Suppressor macrophage treated with lipopolysaccharide for 4 hours (primary cell): ENCODE results near the gene CDC123.
"Not testable (repeated sequence)": the region's sequence is repeated elsewhere in the genome, so short reads cannot be mapped to it uniquely, and the experiment has no call there.

ENCODE experiments used
- DNase-seq: peaks from one replicate; pipeline ENCODE4 v3.0.0-alpha.2; 2020

CDC123 gene

DNA sequence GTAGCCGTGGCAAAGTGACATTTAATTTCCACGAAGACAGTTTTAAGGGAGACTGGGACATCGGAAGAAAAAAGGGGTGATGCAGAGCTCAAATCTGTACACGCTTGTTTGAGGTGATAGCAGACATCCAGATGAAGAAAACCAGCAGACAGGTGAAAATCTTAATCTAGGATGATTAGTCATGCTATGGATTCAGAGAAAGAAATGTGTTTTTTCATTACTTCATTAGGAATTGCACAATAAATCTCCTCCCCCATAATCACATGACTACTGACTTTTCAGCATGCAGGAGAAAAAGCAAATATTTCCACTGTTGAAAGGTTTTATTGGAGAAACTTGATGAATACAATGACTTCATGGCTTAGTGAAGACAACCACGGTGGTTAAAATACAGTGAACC is 2.8 kb upstream of the CDC123 start:
- DNase-seq: peak; percentile 52

DNA sequence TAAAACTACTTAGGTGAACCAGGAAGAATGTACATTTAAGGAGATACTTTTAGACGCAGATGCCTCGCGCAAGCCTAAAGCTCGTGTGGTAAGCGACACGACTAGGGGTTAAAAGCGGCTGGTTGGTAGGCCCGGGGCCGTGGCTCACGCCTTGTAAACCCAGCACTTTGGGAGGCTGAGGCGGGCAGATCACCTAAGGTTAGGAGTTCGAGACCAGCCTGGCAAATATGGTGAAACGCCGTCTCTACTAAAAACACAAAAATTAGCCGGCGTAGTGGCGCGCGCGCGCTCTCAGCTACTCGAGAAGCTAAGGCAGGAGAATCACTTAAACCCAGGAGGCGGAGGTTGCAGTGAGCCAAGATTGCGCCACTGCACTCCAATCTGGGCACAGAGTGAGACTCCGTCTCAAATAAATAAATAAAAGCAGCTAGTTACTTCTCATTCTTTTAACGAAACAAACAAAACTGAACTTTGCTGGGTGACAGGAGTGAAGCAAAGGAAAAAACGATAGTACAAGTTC is 1.2 kb upstream of the CDC123 start:
- peak; percentile 22 for DNase-seq

DNA sequence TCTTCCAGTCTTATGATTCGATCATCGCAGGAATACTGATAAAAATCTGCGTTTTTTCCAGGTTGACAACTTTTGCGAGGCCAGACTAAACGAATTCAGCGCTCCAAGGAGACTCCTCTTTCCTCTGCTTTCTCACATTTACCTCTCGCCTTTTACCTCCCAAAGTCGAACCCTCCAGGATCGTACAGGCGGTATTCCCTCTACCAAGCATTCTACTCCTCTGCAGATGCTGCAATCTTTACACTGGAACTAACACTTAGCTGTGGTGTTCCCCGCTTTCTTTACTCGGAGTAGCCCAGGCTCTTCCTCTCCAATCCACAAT is 746 bp upstream of the CDC123 start:
- DNase-seq: no peak

DNA sequence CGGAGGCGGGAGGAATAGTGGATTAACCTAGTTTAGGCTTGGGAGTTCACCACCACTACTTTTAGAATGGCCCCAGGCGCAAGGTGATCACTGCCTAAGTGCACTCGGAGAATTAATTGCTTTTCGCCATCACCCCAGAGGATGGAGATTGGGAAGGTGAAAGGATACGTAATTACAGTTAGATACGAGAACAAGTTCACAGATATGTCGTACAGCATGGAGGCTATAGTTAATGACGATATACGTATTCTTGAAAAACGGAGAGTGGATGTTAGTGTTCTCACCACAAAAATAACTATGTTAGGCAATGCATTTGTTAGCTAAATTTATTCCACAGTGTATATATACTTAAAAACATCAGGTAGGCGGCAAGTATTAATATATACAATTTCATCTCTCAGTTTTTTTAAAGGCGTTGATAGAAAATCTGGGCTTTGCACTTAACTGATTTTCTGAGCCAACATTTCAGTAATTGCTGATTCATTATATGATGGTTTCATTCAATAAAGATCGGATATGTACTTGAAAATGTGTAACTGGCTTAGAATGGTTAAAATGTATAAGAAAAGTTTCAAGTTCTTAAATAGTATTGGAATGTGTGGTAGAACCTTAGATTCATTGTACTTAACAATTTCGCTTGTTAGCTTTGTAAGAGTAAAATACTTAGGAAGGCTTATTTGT is 683 bp downstream of the CDC123 start:
- DNase-seq: no peak

DNA sequence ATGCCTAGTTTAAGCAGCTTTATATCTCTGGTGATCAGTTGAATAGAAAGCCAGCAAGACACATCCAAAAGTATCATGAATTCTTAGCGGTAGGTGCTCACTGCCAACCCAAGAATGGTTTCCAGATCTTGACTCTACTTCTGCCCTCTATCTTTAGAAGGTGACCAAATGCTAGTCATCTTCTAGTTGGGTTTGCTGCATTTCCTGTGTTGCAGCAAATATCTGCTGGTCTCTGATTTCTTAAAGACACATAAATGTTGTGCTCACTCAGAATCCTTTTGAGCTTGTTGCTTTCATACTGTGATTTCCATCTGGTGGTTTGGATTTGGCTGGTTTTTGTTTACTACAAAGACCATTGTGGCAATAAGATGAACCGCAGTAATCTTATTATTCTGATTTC is 2.2 kb downstream of the CDC123 start:
- DNase-seq: no peak

DNA sequence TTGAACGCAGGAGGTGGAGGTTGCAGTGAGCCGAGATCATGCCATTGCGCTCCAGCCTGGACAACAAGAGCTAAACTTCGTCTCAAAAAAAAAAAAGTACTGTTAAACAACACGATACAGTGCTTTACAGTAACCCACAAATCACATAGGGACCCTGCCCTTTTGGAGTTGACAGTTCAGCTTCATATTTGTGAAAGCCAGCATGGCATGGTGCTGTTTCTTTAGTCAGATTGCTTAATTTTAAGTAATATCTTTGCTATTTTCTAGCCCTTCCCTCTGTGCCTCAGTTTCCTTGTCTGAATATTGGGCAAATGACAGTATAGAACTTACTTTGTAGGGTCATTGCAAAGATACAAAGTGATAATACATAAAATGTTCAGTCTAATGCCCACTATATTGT is 4.9 kb downstream of the CDC123 start:
- no peak for DNase-seq

DNA sequence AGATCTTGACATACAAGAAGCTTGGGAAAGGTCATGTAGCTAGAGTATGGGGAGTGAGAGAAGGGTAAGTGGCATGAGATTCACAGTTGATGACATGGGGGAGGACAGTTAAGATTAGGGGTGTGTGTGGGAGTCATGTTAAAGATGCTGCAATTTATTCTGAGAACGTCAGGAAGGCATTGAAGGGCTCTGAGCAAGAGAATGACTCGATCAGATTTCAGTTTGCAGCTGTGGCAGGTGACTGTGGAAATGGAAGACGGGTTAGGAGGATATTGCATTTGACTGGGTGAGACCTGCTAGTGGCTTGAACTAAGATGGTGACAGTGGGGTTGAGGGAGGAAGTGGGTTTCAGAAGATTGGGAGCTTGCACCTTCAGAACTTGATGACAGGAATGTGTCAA is 5.6 kb downstream of the CDC123 start:
- no peak for DNase-seq

DNA sequence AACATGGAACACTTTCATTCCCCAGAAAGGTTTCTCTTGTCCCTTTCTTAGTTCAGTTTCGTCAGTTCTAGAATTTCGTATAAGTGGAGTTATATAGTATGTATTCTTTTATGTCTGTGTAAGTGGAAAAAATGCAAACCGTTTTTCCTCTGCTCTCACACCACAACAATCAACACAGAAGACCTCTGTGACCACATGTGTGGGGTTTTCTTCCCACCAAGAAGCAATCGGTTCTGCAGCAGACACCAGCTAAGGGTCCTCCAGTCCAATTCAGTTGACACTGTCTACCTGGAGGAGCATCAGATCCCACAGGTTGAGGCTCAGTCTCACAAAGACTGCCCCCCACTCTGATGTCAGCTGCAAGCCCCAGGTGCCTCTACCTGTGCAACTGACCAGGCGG is 6.2 kb downstream of the CDC123 start:
- no peak for DNase-seq

DNA sequence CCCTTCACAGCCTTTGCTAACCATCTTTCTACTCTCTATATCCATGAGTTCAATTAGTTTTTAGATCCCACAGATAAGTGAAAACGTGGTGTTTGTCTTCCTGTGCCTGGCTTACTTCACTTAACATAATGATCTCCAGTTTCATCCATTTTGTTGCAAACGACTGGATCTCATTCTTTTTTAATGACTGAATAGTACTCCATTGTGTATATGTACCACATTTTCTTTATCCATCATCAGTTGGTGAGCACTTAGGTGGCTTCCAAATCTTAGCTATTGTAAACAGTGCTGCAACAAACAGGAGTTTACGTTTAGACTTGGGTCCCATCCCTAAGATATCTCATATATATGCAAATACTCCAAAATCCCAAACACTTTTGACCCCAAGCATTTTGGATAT is 9.1 kb downstream of the CDC123 start:
- DNase-seq: no peak

DNA sequence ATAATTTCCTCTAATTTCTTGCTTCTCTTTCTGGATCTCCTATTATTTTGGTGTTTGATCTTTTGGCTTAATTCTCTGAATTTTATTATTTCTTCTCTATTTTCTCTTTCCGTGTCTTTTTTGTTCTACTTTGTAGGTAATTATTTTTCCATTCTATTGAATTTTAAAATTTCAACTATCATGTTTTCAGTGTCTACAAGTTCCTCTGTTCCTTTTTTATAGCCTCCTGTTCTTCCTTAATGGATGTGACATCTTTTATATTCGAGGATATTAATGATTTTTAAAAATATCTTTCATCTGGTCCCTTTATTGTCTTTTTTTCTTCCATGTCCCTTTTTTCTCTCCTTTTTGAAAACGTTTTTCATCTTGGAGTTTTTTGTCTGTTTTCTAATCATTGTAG is 11.1 kb downstream of the CDC123 start:
- DNase-seq: no peak

DNA sequence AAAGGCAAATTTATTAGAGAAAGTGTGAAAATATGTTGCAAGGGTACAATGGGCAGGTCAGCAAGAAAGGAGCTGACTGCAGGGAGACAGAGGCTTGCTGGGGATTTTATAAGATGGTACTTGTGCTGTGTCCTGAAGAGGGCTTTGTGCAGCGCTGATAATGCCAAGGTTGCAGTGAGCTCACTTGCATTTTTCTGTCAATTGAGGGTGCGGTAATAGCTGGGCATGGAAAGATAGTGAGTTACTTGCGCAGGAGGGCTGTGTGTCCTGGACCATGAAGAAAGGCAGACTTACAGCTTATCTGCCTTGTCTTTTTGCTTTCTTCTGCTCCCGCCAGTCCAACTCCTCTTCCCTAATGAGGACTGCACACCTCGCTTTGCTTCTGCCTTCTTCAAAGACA is 12.5 kb downstream of the CDC123 start:
- DNase-seq: no peak

DNA sequence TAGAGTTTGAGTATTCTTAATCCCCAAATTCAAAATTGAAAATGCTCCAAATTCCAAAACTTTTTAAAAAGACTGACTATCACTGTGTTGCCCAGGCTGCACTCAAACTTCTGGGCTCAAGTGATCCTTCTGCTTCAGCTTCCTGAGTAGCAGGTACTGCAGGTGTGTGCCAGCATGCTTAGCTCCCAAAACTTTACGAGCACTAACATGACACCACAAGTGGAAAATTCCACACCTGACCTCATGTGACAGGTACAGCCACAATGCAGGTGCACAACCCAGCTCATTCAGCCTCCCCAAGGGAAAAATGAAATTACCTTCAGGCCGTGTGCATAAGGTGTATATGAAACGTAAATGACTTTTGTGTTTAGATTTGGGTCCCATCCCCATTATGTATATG is 16.5 kb downstream of the CDC123 start:
- DNase-seq: no peak

DNA sequence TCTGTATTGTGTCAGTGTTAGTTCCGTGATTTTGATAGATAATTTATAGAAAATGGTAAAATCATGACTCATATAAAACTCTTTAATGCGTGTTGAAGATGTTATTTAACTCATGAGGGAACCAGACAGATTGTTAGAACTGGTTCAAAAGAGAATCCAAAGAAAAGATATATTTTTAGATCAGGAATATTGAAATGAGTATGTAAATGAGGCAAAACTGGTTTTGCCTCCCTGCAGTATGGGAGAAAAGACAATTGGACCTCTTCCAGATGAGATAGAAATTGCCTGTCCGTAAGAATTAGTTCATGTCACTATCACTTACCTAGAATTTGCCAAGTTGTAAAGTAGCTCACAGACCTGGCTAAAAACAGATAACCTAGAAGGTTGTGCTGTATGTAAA is 17.6 kb downstream of the CDC123 start:
- no peak for DNase-seq

DNA sequence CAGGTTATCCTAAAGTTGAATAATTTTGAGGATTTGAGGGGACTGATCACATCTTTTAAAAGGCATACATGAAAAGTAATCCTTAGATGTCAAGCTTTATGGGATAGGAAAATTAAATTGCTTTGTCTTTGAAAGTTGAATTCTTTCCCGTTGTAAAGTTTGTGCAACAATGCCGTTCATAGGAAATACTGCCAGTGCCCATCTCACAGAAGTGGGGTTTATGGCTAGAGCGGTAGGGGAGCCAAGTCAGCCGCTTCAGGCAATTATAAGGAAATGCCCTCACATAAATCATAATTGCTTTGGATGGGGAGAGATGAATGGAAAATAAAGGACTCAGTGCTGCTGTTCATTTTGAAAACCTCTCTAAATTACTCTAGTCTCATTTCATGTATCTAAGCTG is 18.1 kb downstream of the CDC123 start:
- DNase-seq: no peak

DNA sequence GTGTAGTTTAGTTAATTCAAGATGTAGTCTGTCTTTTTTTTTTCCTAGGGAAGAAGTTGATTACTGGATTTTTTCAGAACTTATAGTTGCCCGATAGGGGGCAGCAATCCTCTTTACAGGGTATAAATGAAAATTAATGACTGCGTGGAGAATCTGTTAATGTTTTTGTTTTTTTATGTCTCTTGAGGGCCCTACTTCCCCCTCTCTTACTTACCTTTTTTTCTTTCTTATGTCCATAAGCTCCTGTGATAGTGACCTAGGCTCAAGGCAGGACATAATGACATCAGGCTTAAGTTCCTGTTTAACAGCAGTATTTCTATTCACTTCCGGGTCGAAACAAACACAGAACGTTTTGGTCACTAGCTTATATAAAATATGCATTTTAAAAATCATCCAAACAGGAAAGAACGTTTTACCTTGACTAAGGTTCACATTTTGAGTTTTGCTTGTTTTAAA is 18.8 kb downstream of the CDC123 start:
- DNase-seq: peak; percentile 60

DNA sequence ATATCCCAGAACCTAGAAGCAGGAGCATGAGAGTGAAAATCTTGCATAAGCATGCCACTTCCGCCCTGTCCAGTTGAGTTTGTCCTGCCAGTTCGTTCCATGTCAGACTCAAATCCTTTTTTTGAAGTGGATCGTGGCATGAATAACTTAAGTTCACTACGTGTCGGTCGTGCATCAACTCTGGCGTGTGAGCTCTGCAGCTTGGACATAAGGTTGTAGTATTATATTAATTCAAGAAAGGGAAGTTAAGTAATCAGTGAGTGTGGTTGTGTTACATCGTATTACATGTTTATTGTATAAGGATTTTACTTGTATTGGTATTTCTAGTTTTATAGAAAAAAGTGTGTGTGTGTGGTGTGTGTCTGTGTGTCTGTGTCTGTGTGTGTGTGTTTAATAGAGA is 23.0 kb downstream of the CDC123 start:
- peak; percentile 35 for DNase-seq

DNA sequence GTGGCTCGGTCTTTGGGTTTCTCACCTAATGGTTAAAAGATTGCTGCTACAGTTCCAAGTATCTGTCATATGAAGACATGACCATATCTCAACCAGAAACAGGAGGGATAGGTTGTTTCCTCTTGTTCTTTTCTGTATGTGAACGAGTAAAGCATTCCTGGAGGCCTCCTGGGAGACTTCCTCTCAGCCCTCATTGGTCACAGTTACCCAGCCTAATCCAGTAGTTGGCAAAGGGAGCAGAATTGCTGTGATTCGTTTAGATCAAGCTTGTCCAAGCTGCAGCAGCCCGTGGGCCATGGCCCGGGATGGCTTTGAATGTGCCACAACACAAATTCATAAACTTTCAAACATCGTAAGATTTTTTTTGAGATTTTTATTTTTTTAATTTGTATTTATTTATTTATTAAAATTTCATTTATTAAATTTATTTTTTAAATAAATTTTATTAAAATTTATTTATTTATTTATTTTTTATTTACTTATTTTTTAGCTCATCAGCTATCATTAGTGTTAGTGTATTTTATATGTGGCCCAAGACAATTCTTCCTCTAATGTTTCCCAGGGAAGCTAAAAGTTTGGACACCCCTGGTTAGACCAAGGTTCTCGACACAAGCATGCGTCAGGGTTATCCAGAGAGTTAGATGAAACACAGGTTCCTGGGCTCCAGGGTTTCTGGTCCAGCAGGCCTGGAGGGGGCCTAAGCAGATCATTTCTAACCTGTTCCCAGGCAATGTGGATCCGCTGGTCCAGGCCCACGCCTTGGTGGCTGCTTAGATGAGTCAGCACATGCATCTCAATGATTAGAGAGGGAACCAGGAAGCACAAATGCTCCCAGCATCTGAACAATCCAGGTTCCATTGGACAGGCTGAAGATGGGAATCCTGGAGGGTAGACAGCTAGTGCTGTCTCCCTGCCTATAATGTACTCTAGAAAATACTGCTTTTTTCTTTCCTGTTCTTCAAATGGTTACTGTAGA is 25.6 kb downstream of the CDC123 start:
- DNase-seq: no peak

DNA sequence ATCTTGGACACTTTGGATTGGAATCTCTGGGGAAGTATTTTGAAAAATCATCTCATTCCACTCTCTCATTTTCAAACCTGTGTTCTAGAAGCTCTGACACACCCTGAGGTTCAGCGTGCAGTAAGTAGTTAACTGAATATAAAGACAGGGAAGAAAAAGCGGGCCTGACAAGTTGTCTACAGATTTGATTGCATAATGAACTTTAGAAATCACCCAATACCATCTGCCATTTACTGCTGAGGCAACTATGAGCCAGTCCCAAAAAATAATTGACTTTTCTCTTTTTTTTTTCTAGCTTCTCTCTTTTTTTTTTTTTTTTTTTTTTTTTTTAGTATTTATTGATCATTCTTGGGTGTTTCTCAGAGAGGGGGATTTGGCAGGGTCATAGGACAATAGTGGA is 29.5 kb downstream of the CDC123 start:
- no peak for DNase-seq

DNA sequence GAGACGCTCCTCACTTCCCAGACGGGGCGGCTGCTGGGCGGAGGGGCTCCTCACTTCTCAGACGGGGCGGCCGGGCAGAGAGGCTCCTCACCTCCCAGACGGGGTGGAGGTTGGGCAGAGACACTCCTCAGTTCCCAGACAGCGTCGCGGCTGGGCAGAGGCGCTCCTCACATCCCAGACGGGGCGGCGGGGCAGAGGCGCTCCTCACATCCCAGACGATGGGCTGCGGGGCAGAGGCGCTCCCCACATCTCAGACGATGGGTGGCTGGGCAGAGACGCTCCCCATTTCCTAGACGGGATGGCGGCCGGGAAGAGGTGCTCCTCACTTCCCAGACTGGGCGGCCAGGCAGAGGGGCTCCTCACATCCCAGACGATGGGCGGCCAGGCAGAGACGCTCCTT is 30.4 kb downstream of the CDC123 start:
- not testable (repeated sequence) for DNase-seq

DNA sequence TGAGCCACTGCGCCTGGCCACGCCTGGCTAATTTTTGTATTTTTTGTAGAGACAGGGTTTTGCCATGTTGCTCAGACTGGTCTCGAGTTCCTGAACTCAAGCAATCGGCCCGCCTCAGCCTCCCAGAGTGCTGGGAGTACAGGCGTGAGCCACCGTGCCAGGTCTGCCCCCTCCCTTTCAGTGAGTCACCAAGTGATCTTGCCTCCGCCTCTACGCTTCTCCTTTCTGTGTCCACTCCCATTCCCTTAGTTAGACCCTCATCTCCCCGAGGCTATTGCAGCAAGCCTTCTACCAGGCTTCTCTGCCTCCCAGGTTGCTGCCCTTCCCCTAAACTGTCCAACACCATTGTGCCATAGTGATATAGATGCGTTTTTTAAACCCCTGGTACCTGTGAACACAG is 32.9 kb downstream of the CDC123 start:
- no peak for DNase-seq

DNA sequence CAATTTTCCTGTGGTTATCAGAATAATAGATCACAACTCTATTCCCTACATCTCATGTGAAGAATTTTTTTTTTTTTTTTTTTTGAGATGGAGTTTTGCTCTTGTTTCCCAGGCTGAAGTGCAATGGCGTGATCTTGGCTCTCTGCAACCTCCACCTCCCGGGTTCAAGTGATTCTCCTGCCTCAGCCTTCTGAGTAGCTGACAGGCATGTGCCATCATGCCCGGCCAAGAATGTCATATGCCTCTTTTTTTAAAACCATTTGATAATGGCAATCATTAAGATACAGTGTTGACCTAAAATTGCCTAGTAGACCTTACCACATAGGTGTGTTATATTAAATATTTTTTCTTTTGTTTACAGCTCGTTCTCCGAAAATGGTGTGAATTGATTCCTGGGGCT is 38.7 kb downstream of the CDC123 start:
- DNase-seq: not testable (repeated sequence)

DNA sequence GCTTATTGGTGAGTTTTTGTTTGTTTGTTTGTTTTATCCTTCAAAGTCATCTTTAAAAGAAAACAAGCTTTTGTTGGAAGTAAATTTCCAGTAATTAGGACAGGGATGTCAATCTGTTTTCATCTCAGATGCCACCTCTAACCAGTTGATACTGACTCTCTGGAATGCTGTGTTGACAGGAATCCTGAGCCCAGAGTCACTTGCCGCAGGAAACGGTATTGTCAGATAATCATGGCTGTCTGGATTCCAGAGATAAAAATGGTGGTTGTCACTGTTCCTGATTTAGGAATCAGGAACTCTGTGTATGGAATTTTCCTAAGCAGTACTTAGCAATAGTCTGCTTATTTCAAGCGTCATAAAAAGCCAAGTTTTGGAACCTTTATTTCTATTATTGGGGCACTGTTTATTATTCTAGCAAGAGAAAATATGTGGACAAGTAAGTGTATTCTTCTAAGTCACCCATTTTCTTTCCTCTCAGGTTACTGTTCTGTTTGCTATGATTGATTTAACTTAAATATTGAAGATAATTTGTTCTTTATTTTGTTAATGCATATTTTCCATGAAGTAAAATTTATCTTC is 39.2 kb downstream of the CDC123 start:
- no peak for DNase-seq

DNA sequence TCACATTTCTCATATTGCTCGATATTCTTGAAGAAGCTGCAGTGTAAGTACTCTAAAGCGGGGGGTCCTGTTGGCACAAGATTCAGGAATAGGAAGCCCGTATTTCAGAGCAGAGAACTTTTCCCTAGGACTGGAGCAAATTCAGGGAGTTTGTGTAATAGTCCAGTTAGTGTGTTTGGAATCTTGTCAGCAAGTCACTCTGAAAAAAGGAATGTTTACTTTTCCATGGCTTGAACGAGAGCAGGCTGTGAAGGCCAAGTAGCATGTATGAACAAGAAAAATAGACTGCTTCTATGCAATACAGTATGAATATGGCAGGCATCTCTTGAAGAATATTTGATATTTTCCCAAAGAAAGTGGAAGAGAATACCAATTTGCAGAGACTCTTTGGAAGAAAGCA is 39.8 kb downstream of the CDC123 start:
- DNase-seq: no peak
